GM19372 (cell line): Measurements from ENCODE around the gene TMEM38A.

Experiments
- ATAC-seq: cut with Tn5 transposase; IDR thresholded peaks from one replicate; pipeline ENCODE4 v1.9.1; 2021; ENCODE audit warnings: mild to moderate bottlenecking, low read depth, moderate library complexity; ENCODE audit not compliant: unreplicated experiment

Gene TMEM38A

GRCh38 chr19:16660763-16661479 is at the start of gene TMEM38A:
Gene TMEM38A (plus strand): TSS chr19:16661139. CDS start chr19:16661218, 79 bp downstream.
- ATAC-seq = no peak

GRCh38 chr19:16612636-16613035 is 48.3 kb upstream of the TMEM38A start:
- ATAC-seq = no peak

- no peak for ATAC-seq
Measured at GRCh38 chr19:16613841-16614240, 47.1 kb upstream of the TMEM38A start.

- no peak for ATAC-seq
Measured at GRCh38 chr19:16614941-16615340, 46.0 kb upstream of the TMEM38A start.

GRCh38 chr19:16615808-16616207 is 45.1 kb upstream of the TMEM38A start:
- no peak for ATAC-seq

GRCh38 chr19:16618248-16618647 is 42.7 kb upstream of the TMEM38A start:
- no peak for ATAC-seq

GRCh38 chr19:16619457-16619856 is 41.5 kb upstream of the TMEM38A start:
- no peak for ATAC-seq

- no peak for ATAC-seq
Measured at GRCh38 chr19:16620018-16620417, 40.9 kb upstream of the TMEM38A start.

- no peak for ATAC-seq
Measured at GRCh38 chr19:16620584-16620983, 40.4 kb upstream of the TMEM38A start.

- no peak for ATAC-seq
Measured at GRCh38 chr19:16621165-16621800, 39.7 kb upstream of the TMEM38A start.

- ATAC-seq = no peak
Measured at GRCh38 chr19:16623066-16623465, 37.9 kb upstream of the TMEM38A start.

GRCh38 chr19:16623576-16623975 is 37.4 kb upstream of the TMEM38A start:
- ATAC-seq = no peak

GRCh38 chr19:16624236-16624635 is 36.7 kb upstream of the TMEM38A start:
- no peak for ATAC-seq

GRCh38 chr19:16625163-16625958 is 35.6 kb upstream of the TMEM38A start:
- no peak for ATAC-seq

- ATAC-seq = no peak
Measured at GRCh38 chr19:16626796-16627192, 34.1 kb upstream of the TMEM38A start.

GRCh38 chr19:16627193-16627927 is 33.6 kb upstream of the TMEM38A start:
- ATAC-seq = no peak

- no peak for ATAC-seq
Measured at GRCh38 chr19:16627928-16628182, 33.1 kb upstream of the TMEM38A start.

- ATAC-seq = peak; percentile 80
Measured at GRCh38 chr19:16628183-16628983, 32.6 kb upstream of the TMEM38A start, which contains the start of gene MED26. Gene MED26 (minus strand): TSS chr19:16628204. CDS start chr19:16627943, 261 bp downstream.

- no peak for ATAC-seq
Measured at GRCh38 chr19:16628984-16629691, 31.8 kb upstream of the TMEM38A start.
